Hepatic stellate cell (primary cell): ENCODE results near the gene TRMT1.
"Not testable (repeated sequence)": the region's sequence is repeated elsewhere in the genome, so short reads cannot be mapped to it uniquely, and the experiment has no call there.

ENCODE experiments used
- DNase-seq: peaks from one replicate; pipeline ENCODE4 v3.0.0; 2011; ENCODE audit warnings: low spot score

The TRMT1 gene

DNA sequence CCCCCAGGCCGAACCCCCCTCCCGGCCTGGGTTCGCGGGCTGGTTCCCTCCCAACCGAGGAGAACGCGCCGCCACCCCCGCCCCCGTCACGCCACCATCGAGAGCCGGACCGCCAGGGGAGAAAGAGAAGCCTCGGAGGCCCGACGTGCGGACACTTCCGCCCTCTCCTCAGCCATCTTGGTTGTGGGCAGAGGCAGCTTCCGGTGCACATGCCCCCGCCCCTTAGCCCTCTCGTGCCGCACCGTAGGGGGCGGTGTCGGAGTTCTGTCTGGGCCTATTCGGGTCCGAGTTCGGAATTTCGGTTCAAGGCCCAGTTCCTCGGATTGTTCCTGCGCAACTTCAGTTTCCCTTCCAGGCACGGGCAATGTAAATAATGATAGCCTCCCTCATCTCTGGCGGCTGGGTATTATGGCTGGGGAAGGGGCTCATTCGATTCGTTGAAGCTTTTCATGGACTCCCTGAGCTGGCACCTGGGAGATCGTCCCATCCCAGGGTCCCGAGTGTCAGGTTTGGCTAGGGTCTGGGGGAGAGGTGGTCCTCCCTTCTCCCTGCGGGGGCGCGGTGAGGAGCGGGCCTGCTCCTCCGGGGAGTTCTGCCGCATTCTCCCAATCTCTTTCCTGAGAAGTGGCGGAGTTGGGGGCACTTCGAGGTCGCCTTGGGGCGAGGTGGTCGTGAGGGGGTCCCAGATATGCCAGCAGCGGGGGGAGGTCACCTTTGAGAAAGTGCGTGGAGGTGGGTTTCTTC, 33.8 kb upstream of the TRMT1 start, which contains the start of the genes IER2 and STX10:
Gene IER2 (plus strand): TSS at position 225 of the 744 bp plus-strand sequence. CDS start 2,776 bp downstream, outside the sequence.
Gene STX10 (minus strand): TSS at position 189 of the 744 bp plus-strand sequence. CDS start 202 bp downstream, outside the sequence.
- DNase-seq = peak; percentile 94

DNA sequence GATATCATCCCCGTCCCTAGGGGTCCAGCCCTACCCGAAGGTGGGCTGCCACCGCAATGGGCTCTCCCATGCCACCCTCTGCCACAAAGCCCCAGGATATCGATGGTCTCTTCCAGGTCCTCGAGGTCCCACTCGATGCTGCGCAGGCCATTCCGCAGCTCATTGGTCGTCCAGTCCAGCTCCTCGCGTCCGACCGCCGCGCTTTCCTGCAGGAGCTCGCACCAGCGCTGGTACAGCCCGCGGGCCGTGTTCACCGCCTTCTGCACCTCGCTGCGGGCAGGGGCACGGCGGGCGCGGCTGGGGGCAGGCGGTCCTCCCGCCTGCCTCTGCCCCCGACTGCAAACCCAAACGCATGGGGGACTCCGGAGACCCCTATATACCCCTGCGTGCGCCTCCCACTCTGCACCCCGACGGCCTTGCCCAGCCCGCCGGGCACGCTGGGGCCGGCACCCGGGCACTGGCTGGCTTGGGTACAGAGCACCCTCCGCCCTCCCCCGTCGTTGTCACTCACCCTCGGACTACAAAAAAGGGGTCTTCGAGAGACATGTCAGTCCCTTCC, 33.2 kb upstream of the TRMT1 start:
- peak; percentile 54 for DNase-seq

DNA sequence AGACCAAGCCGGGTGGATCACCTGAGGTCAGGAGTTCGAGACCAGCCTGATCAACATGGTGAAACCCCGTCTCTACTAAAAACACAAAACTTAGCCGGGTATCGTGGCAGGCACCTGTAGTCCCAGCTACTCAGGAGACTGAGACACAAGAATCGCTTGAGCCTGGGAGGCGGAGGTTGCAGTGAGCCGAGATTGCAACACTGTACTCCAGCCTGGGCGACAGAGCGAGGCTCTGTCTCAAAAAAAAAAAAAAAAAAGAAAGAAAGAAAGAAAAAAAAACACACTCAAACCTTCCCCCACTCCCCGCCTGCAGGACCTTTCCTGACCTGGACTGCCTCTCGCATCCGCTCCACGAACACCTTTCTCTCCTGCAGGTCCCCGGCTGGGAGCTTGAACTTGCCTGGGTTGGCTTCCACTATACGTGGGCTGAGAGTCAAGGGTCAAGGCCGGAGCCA, 32.7 kb upstream of the TRMT1 start:
- DNase-seq = not testable (repeated sequence)

DNA sequence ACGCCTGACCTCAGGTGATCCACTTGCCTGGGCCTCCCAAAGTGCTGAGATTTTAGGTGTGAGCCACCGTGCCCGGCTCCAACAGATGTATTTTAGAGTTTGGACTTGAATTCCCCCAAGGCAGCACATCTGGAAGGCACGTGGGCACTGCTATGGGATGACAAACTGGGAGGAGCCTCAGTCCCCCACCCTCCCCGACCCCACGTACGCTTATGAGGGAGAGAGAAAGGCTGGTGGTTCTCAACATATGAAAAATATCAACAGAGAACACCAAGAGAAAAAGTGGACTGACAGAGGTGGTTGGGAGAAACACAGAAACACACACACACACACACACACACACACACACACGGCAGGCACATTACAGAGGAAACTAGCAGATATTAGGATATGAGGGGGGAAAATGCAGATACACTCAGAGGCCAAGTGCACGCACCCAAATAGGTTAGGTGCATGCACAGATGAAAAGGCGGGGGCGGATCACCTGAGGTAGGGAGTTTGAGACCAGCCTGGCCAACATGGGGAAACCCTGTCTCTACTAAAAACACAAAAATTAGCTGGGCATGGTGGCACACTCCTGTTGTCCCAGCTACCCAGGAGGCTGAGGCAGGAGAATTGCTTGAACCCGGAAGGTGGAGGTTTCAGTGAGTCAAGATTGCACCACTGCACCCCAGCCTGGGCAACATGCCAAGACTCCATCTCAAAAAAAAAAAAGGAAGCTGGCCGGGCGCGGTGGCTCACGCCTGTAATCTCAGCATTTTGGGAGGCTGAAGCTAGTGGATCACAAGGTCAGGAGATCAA, 30.4 kb upstream of the TRMT1 start:
- no peak for DNase-seq

DNA sequence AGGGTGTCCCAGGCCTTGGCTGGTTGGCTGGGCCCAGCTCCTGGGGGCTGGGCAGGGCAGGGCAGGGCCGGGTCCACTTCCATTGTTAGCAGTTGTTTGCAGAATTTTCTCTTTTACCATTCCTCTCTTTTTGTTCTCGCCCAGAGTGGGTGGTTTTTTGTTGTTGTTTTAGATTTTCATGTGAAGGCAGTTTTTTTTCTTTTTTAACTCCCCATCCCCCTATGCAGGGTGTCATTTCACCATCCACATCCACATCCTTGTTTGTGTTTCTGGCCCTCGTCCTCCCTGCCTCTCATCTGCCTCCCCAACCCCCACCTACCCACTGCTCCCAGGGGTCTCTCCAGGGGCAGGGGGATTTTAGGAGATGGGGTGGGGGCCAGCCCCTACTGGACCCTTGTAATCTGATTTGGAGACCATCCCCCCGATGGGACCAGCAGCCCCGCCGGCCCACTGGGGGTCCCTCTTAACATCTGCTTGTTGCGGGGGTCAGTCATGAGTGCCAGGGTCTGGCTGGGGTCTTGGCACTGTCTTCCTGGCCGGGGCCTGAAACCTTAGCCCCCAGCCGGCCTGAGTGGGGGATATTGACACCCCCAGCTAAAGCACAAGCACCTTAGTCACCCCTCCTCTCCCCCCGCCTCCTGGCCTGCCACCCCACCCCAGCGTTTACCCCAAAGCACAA, 23.2 kb upstream of the TRMT1 start:
- DNase-seq = no peak

DNA sequence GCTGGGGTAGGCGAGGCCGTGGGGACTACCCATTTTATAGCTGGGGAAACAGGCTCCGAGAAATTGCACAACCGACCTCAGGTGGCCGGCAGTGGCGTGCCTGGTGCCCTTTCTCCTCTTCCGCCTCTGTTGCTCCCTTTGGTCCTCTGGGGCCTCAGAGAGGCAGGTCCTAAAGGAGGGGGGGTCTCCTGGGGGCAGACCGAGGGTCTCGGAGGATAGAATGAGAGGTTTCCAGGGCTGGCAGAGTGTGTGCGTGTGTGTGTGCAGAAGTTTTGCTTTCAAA, 22.3 kb upstream of the TRMT1 start:
- no peak for DNase-seq

DNA sequence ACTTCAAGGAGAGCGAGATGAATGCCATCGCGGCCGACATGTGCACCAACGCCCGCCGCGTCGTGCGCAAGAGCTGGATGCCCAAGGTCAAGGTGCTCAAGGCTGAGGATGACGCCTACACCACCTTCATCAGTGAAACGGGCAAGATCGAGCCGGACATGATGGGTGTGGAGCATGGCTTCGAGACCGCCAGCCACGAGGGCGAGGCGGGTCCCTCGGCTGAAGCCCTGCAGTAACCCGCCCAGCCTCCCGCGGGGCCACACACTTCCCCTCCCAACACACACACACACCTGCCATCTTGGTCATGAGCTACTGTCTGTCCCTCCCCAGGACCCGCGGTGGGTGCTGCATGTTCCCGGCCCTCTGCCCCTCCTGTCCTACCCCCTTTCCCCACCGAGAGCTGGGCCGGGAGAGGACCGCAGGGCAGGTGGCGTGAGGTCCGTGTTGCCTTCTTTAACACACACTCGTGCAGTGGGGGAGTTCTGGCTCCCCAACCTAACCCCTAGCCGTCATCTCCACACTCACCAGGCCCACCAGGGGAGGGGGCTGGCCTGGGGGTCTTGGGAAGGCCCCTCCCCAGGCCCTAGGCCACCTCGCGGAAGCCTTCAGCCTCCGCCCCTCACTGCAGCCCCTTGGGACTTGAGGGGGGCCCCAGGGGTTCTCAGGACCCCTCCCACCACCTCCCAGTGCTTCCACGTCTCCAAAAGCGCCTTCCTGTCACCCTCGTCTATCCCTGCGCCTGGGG, 21.8 kb upstream of the TRMT1 start:
- DNase-seq = no peak

DNA sequence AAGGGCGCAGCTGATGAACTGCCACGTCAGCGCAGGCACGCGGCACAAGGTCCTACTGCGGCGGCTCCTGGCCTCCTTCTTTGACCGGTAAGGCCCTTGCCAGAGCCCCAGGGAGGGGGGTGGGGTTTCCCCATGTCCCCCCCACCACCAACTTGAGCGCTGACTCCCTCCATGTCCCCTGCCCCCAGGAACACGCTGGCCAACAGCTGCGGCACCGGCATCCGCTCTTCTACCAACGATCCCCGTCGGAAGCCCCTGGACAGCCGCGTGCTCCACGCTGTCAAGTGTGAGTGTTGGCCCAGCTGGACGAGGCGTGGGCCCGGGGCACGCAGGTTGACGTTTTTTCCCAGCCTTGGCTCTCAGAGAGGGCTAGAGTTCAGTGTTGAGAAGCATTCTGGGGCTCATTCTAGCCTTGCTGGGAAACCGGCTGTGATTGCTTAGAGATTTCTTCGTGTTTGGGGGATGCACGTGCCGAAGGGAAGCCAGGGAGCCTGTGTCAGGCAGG, 20.8 kb upstream of the TRMT1 start:
- no peak for DNase-seq

DNA sequence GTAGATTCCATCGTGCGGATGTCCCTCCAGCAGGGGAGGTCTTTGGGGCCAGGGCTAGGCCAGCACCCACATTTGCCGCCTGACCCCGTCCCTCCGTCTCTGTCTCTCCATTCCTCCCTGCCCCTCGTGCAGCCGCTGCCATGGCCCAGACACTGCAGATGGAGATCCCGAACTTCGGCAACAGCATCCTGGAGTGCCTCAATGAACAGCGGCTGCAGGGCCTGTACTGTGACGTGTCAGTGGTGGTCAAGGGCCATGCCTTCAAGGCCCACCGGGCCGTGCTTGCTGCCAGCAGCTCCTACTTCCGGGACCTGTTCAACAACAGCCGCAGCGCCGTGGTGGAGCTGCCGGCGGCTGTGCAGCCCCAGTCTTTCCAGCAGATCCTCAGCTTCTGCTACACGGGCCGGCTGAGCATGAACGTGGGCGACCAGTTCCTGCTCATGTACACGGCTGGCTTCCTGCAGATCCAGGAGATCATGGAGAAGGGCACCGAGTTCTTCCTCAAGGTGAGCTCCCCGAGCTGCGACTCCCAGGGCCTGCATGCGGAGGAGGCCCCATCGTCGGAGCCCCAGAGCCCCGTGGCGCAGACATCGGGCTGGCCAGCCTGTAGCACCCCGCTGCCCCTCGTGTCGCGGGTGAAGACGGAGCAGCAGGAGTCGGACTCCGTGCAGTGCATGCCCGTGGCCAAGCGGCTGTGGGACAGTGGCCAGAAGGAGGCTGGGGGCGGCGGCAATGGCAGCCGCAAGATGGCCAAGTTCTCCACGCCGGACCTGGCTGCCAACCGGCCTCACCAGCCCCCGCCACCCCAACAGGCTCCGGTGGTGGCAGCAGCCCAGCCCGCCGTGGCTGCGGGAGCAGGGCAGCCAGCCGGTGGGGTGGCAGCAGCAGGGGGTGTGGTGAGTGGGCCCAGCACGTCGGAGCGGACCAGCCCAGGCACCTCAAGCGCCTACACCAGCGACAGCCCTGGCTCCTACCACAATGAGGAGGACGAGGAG, 18.8 kb upstream of the TRMT1 start:
- no peak for DNase-seq

DNA sequence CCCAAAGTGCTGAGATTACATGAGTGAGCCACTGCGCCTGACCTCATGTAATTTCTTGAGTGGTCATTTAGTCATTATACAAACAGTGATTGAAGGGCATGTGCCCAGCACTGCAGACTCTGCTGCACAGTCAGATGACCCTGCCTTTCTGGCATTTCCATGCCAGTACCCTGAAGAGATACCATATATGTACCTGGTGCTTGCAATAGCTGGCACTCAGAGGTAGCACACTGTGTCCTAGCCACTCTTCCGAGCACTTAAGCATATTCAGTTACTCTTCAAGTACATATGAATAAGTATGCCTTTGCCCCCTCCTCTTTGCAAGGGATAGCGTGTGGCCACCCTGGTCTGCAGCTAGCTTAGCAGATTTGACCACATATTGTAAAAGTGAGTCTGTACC, 18.1 kb upstream of the TRMT1 start:
- no peak for DNase-seq

DNA sequence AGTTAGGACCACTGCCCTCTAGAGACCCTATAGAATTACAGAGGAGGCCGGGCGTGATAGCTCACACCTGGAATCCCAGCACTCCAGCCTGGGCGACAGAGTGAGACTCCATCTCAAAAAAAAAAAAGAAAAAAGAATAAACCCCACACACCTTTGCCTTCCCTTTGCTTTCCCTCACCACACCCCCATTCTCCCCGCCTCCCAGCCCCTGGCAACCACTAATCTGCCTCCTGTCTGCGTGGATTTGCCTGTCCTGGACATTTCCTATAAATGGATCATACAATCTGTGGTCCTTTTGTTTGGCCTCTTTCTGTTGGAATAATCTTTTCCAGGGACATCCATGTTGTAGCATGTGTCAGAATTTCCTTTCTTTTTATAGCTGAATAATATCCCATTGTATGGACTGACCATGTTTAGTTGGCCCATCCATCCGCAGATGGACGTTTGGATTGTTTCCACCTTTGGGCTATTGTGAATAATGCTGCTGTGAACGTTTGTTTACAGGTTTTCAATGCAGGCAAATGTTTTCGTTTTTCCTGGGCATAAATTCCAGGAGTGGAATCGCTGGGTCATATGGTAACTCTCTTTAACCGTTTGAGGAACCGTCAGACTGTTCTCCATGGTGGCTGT, 16.8 kb upstream of the TRMT1 start:
- no peak for DNase-seq

DNA sequence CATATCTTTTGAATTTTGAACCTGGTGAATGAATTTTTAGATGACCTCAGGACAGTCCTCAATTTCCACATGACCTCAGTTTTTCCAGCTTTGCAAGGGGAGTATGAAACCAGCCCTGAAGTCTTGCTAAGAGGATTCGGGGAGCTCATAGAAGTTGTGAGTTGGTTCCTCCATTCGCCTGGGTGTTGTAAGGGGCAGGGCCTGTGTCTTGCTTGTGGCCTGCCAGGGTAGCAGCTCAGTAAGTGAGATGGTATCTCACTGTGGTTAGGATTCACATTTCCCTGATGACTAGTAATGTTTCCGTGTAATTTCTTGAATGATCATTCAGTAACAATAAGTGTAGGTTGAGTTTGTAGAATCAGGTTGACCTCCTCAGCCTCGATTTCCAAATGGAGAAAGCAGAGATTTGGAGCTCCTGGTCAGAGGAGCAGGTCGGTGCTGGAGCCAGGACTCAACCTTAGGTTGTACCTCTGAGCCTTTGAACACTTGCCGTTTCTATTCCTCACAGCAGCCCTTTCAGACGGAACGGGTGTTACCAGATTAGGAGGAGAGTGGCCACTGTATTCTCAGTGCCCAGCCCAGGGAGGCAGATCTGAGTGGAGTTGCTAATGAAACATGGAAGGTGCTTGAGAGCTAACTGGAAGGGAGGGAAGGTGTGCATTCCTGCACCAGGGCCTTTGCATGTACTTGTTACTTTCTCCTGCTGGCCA, 16.1 kb upstream of the TRMT1 start:
- DNase-seq = no peak

DNA sequence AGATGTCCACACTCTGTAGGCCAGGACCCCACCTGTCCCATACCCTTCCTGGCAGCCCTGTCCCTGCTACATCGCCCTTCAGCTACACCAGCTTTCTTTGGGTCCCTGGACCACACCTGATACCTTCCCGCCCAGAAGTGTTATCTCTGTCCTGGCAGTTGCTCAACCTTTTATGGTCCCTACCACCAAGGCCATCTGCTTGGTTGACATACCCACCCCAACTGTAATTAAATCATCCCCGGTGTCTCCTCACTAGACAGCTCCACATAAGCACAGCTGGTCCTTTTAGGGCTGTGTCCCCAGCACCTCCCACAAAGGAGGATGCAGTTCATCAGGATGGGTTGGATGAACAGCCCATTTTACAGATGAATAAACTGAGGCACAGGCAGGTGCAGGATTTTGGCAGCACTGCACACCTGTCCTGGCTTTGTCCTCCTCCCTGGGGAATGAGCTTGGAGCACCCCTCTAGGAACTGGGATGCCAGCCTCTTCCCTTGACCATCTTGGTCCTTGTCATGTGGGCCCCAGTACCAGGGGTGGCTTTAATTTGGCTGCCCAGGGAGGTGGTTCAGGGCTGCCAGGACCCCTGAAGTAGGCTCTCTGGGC, 14.4 kb upstream of the TRMT1 start:
- no peak for DNase-seq

DNA sequence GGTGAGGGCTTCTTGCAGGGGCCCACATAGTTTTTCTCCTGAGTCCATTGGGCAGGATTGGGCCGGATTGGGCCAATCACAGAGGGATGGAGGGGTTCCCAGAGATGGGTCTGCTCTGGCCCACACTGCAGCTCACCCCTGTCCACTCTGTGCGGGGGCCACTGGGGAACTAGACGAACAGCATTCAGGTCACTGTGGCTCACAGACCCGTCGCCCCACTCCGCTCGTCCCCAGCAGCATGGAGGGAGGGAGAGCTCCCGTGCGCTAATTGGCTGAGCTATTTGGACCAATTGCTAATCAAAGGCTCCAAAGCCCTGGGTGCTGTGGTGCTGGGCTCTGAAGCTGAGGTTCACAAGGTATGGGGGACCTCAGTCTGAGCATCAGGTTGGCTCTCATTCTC, 12.8 kb upstream of the TRMT1 start:
- no peak for DNase-seq

DNA sequence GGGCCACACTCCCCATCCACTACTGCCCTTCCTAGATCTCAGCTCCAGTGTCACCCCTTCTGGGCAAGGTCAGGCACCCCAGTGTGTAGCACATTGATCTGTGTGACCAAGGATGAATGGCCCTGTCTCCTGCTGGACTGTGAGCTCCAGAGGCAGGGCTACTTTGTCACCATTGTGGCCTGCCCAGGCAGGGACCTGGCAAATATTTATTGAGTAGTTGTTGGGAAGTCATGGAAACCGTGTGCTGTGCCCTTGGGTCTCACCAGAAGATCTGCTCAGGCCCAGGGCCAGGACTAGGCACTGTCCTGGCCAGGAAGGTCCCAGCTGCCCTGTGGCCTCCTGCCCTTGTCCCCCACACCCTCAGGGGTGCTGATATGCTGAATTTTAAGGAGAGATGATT, 12.0 kb upstream of the TRMT1 start:
- DNase-seq = no peak

DNA sequence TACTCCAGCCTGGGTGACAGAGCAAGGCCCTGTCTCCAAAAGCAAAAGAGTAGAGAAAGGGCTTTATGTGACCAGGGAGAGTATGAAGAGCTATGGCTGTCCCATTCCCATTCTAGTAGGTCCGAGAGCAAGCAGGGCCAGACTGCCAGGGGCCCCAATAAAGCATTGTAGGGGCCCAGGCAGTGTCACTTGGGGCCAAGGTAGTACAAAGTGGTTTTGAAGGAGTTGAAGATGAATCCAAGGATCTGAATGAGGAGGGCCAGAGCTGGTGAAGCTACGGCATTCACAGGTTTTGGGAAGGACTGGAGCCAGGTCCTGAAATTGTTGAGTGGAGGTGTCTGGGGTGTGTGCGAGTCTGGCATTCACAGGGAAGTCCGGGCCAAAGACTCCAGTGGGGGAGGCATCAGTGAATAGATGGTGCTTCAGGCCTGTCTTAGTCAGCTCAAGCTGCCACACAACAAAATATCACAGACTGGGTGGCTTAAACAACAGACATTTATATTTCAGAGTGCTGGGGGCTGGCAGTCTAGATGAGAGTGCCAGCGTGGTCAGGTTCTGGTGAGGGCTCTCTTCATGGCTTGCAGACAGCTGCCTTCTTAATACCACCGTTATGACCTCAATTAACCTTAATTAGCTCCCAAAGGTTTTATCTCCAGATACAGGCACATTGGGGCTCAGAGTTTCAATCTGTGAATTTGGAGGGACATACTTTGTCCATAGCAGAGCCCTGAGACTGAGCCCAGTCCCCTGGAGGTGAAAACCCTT, 11.5 kb upstream of the TRMT1 start:
- DNase-seq = no peak

DNA sequence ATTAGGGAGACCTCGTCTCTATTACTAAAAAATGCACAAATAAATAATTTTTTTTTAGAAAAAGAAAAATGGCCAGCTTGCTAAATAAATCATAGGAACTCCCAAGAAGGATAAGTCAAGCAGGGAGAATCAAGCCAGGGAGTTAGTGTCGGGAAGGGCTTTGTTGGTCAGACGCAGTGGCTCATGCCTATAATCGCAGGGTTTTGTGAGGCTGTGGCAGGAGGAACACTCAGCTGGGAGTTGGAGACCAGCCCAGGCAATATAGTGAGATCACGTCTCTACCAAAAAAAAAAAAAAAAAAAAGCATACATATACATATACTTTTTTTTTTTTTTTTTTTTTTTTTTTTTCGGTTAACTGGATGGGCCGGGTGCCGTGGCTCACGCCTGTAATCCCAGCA, 10.5 kb upstream of the TRMT1 start:
- DNase-seq = no peak
